Activated CD4-positive, alpha-beta memory T cell treated with anti-CD3 and anti-CD28 coated beads for 36 hours (primary cell): ENCODE results near the gene MYO3A. TPM values are rescaled to one million over a fixed set of nuclear protein-coding genes. Genes with fewer than 3 reads are reported as not detected.
"Not testable (repeated sequence)": the region's sequence is repeated elsewhere in the genome, so short reads cannot be mapped to it uniquely, and the experiment has no call there.

Experiments used
- CTCF ChIA-PET: fragments of 350-600 bp; sonication (Branson Sonifier 250); formaldehyde crosslinking; loops from one replicate; lab custom pipeline; 2021; ENCODE audit warnings: antibody characterized with exemption, inconsistent platforms; lab: Charles Lee
- POLR2A ChIA-PET: fragments of 350-600 bp; sonication (Branson Sonifier 250); formaldehyde crosslinking; loops from one replicate; lab custom pipeline; 2021; ENCODE audit warnings: antibody characterized with exemption; lab: Charles Lee
- DNase-seq: peaks from one replicate; pipeline ENCODE4 v3.0.0-alpha.2; 2020
- H3K27ac Mint-ChIP-seq: one replicate; pipeline ENCODE4 v1.8.0; 2021; ENCODE audit warnings: mixed read lengths
- H3K27me3 Mint-ChIP-seq: one replicate; pipeline ENCODE4 v1.8.0; 2021; ENCODE audit warnings: mixed read lengths
- H3K36me3 Mint-ChIP-seq: one replicate; pipeline ENCODE4 v1.8.0; 2021; ENCODE audit warnings: mixed read lengths
- H3K4me1 Mint-ChIP-seq: one replicate; pipeline ENCODE4 v1.8.0; 2021; ENCODE audit warnings: low read depth, mixed read lengths
- H3K4me3 Mint-ChIP-seq: one replicate; pipeline ENCODE4 v1.8.0; 2021; ENCODE audit warnings: mild to moderate bottlenecking, mixed read lengths
- H3K9me3 Mint-ChIP-seq: one replicate; pipeline ENCODE4 v1.8.0; 2021; ENCODE audit warnings: mixed read lengths
- intact Hi-C: fragments of 100-400 bp; cut with micrococcal nuclease; formaldehyde crosslinking; loops from one replicate; pipeline ENCODE4 v1.15.1; 2023
- total RNA-seq, 2 experiments: library from RNA; stranded (reverse); gene quantifications; one replicate each; pipeline ENCODE4 v1.2.3, GENCODE V29; 2021

The MYO3A gene
- total RNA-seq, 2 experiments from 2014 or later = not detected

GRCh38 chr10:25999295-25999981, 65.4 kb downstream of the MYO3A start:
- H3K4me1 Mint-ChIP-seq = no peaks in the 10 kb centered on the region
- H3K4me3 Mint-ChIP-seq = no peak overlapping the region
- H3K36me3 Mint-ChIP-seq = no peaks in the 10 kb centered on the region
- ChIA-PET POLR2A (no interaction called here), CTCF (no interaction called here)
- intact Hi-C loops = no loop called here
- no peaks in the 10 kb centered on the region for H3K9me3 Mint-ChIP-seq
- no peak overlapping the region for H3K27ac Mint-ChIP-seq
- peaks cover 2% of the 10 kb centered on the region for H3K27me3 Mint-ChIP-seq
- no peak for DNase-seq

GRCh38 chr10:26000971-26001370, 66.9 kb downstream of the MYO3A start:
- CTCF ChIA-PET = no interaction called here
- no peak overlapping the region for H3K27ac Mint-ChIP-seq
- POLR2A ChIA-PET = no interaction called here

GRCh38 chr10:26002466-26002865, 68.4 kb downstream of the MYO3A start:
- DNase-seq, H3K4me3 Mint-ChIP-seq, intact Hi-C loops, H3K9me3 Mint-ChIP-seq, H3K4me1 Mint-ChIP-seq, POLR2A ChIA-PET, H3K27me3 Mint-ChIP-seq, H3K27ac Mint-ChIP-seq, H3K36me3 Mint-ChIP-seq: not testable (repeated sequence)
- CTCF ChIA-PET = interaction anchor here (0.5 kb wide), 1 partner anchor 1041 kb away, joined by 3 read pairs; no protein-coding TSS in a partner anchor

More at GRCh38 chr10:26000971-26001370, 66.9 kb downstream of the MYO3A start:
- intact Hi-C loops = no loop called here
- H3K9me3 Mint-ChIP-seq = no peaks in the 10 kb centered on the region
- H3K36me3 Mint-ChIP-seq = no peaks in the 10 kb centered on the region
- DNase-seq = no peak
- peaks cover 2% of the 10 kb centered on the region for H3K27me3 Mint-ChIP-seq
- no peaks in the 10 kb centered on the region for H3K4me1 Mint-ChIP-seq
- H3K4me3 Mint-ChIP-seq = no peak overlapping the region

- DNase-seq = no peak
- Mint-ChIP-seq H3K4me3 (no peak overlapping the region), H3K36me3 (no peaks in the 10 kb centered on the region), H3K4me1 (no peaks in the 10 kb centered on the region), H3K9me3 (no peaks in the 10 kb centered on the region), H3K27me3 (no peaks in the 10 kb centered on the region), H3K27ac (no peak overlapping the region)
- intact Hi-C loops = no loop called here
- ChIA-PET POLR2A (no interaction called here), CTCF (no interaction called here)
These were observed 81.1 kb downstream of the MYO3A start for GRCh38 chr10:26015092-26015491.

- Mint-ChIP-seq H3K4me1 (no peaks in the 10 kb centered on the region), H3K4me3 (no peak overlapping the region), H3K27me3 (peaks cover 2% of the 10 kb centered on the region), H3K36me3 (no peaks in the 10 kb centered on the region), H3K9me3 (no peaks in the 10 kb centered on the region), H3K27ac (no peak overlapping the region)
- POLR2A ChIA-PET = no interaction called here
- intact Hi-C loops = no loop called here
- CTCF ChIA-PET = interaction anchor here (0.9 kb wide), 1 partner anchor 147 kb away, joined by 3 read pairs; no protein-coding TSS in a partner anchor
- no peak for DNase-seq
These were observed 88.8 kb downstream of the MYO3A start for GRCh38 chr10:26022831-26023230.

GRCh38 chr10:26024303-26024702, 90.3 kb downstream of the MYO3A start:
- no peak overlapping the region for H3K27ac Mint-ChIP-seq

GRCh38 chr10:26025523-26025922, 91.5 kb downstream of the MYO3A start:
- no peak overlapping the region for H3K27ac Mint-ChIP-seq
- H3K27me3 Mint-ChIP-seq = peaks cover 2% of the 10 kb centered on the region
- no peak overlapping the region for H3K4me3 Mint-ChIP-seq
- CTCF ChIA-PET = no interaction called here
- H3K4me1 Mint-ChIP-seq = no peaks in the 10 kb centered on the region
- intact Hi-C loops = no loop called here
- POLR2A ChIA-PET = no interaction called here
- H3K36me3 Mint-ChIP-seq = no peaks in the 10 kb centered on the region
- H3K9me3 Mint-ChIP-seq = no peaks in the 10 kb centered on the region
- no peak for DNase-seq

More at GRCh38 chr10:26024303-26024702, 90.3 kb downstream of the MYO3A start:
- H3K4me1 Mint-ChIP-seq = no peaks in the 10 kb centered on the region
- H3K9me3 Mint-ChIP-seq = no peaks in the 10 kb centered on the region
- ChIA-PET CTCF (no interaction called here), POLR2A (no interaction called here)
- H3K36me3 Mint-ChIP-seq = no peaks in the 10 kb centered on the region
- intact Hi-C loops = no loop called here
- H3K27me3 Mint-ChIP-seq = peaks cover 2% of the 10 kb centered on the region
- DNase-seq = no peak
- H3K4me3 Mint-ChIP-seq = no peak overlapping the region

- Mint-ChIP-seq H3K4me3 (no peak overlapping the region), H3K27me3 (peaks cover 2% of the 10 kb centered on the region), H3K36me3 (no peaks in the 10 kb centered on the region), H3K4me1 (no peaks in the 10 kb centered on the region), H3K9me3 (no peaks in the 10 kb centered on the region), H3K27ac (no peak overlapping the region)
- CTCF ChIA-PET = no interaction called here
- intact Hi-C loops = no loop called here
- DNase-seq = no peak
- POLR2A ChIA-PET = no interaction called here
These were observed 95.8 kb downstream of the MYO3A start for GRCh38 chr10:26029858-26030257.

- H3K27ac Mint-ChIP-seq = no peak overlapping the region
- POLR2A ChIA-PET = no interaction called here
- H3K36me3 Mint-ChIP-seq = no peaks in the 10 kb centered on the region
- no peak for DNase-seq
- H3K9me3 Mint-ChIP-seq = peaks cover 3% of the 10 kb centered on the region
- CTCF ChIA-PET = no interaction called here
- no peak overlapping the region for H3K4me3 Mint-ChIP-seq
- intact Hi-C loops = no loop called here
- no peaks in the 10 kb centered on the region for H3K4me1 Mint-ChIP-seq
- H3K27me3 Mint-ChIP-seq = no peaks in the 10 kb centered on the region
These were observed 97.3 kb downstream of the MYO3A start for GRCh38 chr10:26031300-26031699.

GRCh38 chr10:26043469-26043868, 109.4 kb downstream of the MYO3A start:
- no peak for DNase-seq
- no peaks in the 10 kb centered on the region for H3K36me3 Mint-ChIP-seq
- peaks cover 2% of the 10 kb centered on the region for H3K27me3 Mint-ChIP-seq
- peaks cover 6% of the 10 kb centered on the region for H3K9me3 Mint-ChIP-seq
- POLR2A ChIA-PET = no interaction called here
- H3K4me3 Mint-ChIP-seq = no peak overlapping the region
- intact Hi-C loops = no loop called here
- H3K27ac Mint-ChIP-seq = no peak overlapping the region
- H3K4me1 Mint-ChIP-seq = no peaks in the 10 kb centered on the region
- CTCF ChIA-PET = no interaction called here

- Mint-ChIP-seq H3K27me3 (peaks cover 2% of the 10 kb centered on the region), H3K27ac (no peak overlapping the region), H3K9me3 (peaks cover 4% of the 10 kb centered on the region), H3K4me3 (no peak overlapping the region), H3K4me1 (no peaks in the 10 kb centered on the region), H3K36me3 (no peaks in the 10 kb centered on the region)
- ChIA-PET POLR2A (no interaction called here), CTCF (no interaction called here)
- no peak for DNase-seq
- intact Hi-C loops = no loop called here
These were observed 110.2 kb downstream of the MYO3A start for GRCh38 chr10:26044141-26044749.

- intact Hi-C loops = no loop called here
- DNase-seq = no peak
- Mint-ChIP-seq H3K4me3 (no peak overlapping the region), H3K27ac (no peak overlapping the region), H3K27me3 (peaks cover 2% of the 10 kb centered on the region), H3K4me1 (no peaks in the 10 kb centered on the region), H3K36me3 (no peaks in the 10 kb centered on the region), H3K9me3 (no peaks in the 10 kb centered on the region)
- ChIA-PET POLR2A (no interaction called here), CTCF (no interaction called here)
These were observed 112.2 kb downstream of the MYO3A start for GRCh38 chr10:26046073-26046700.
